Measurements from ENCODE around the gene DEFB131A.
"Not testable (repeated sequence)": the region's sequence is repeated elsewhere in the genome, so short reads cannot be mapped to it uniquely, and the experiment has no call there.

Gene DEFB131A, protein sequence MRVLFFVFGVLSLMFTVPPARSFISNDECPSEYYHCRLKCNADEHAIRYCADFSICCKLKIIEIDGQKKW

DNA sequence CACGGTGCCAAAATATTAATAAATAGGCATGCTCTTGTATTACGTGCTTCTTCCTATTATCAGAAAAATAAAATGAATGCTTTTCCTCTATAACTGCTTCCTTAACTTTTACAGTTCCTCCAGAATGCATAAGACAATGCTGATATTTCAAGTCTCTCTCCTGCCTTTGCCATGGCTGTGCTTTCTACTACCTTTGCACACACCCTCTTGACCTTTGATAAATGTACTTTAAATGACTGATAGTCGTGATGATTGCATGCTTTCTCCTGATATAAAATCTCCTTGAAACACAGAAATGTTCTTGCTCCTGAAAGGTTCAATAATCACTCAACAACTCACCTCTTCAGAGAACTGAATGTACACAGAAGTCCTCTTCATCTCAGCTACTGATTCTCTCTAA is at the start of gene DEFB131A:
Gene DEFB131A, plus strand, starts transcription at position 301 of the 400 bp plus-strand sequence. CDS start 120 bp downstream, outside the sequence.
- DNase-seq (ENCODE audit: low read depth), result not testable (repeated sequence)

DNA sequence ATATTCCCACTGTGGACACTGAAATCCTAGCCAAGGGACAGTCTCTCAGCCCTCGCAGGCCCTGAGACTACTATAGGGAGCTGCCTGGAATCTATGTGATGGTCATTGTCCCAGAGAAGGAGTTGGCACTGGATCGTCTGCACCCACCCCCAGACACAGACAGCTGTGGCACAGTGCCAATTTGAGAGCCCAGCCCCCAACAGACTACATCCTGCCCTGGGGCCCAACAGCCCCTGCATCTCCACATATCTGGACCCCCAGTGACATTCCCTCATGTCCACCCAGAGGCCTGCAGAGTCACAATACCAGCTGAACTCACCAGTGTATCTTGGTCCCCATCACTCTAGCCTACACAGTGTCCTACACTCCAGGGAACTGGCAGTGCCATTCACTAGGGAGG is 38.4 kb upstream of the DEFB131A start:
- DNase-seq (ENCODE audit: low read depth), result not testable (repeated sequence)

DNA sequence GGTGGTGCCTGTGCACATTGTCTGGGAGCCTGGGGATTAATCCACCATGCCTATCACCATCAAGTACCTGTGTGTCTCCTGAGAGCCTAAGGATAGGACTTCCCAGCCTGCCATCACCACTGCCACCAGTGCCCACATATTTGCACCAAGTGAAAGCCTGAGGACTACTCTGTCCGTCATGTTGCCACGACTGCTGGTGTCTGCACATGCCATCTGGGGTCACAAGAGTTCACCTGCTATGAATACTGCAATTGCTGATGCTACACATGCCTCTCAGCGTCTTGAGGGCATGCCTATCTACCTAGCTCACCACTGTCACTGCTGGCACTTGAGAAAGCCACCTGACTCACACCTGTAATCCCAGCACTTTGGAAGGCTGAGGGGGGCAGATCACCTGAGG is 37.7 kb upstream of the DEFB131A start:
- DNase-seq (ENCODE audit: low read depth), result not testable (repeated sequence)

DNA sequence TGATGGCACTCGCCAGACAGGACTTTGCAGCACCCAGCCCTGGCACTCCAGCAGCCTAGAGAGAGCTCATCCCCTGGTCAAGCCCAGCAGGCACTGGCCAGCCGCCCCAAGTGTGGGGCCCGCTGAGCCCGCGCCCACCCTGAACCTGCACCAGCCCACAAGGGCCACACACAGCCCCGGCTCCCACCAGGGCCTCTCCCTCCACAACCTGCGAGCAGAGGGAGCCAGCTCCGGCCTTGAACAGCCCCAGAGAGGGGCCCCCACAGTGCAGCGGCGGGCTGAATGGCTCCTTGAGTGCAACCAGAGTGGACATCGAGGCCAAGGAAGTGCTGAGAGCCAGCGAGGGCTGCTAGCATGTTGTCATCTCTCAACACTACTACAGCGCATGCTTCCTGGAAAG is 34.4 kb upstream of the DEFB131A start:
- DNase-seq (ENCODE audit: low read depth), result no peak

DNA sequence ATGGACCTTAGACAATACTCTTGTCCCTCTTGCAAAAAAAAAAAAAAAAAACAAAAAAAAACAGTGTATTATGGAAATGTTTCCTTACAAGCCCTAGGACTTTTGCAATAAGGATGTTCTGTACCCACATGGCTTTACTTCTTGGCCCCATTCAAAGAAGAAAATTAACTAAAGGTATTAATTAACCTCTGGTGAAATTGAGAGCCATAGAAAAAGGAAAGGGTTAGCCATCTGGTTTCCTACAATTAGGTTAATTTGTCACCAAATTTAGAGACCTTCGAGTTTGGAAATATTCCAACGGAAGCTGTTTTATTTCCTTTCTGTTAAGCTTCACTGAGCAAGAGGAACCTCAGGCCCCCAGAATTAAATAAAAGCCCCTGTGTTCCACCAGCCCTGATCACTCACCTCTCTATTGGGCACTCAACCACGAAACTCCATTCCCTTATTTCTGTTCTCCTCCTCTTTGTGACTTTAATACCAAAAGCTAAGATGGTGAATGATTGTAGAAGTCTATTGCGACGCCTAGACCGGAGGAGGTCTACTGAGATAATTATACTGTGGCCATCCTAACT is 22.2 kb upstream of the DEFB131A start:
- not testable (repeated sequence) for DNase-seq (ENCODE audit: low read depth)

DNA sequence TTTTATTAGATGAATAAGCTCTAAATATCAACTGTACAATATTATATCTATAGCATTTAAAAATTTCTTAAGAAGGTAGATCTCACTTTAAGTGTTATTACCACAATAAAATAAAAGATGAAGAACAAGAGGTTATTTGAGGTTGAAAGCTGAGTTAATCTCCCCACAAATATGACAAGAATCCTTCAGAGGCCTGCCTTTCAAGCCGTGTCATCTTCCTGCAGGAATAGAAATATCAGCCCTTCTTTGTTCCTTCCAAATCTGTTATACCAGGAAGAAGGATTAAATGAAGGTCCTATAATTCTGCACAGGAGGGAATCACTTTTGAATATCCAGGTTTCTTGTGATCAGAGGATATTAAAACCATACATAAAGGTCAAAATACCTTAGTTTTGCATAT is 18.3 kb upstream of the DEFB131A start:
- not testable (repeated sequence) for DNase-seq (ENCODE audit: low read depth)

DNA sequence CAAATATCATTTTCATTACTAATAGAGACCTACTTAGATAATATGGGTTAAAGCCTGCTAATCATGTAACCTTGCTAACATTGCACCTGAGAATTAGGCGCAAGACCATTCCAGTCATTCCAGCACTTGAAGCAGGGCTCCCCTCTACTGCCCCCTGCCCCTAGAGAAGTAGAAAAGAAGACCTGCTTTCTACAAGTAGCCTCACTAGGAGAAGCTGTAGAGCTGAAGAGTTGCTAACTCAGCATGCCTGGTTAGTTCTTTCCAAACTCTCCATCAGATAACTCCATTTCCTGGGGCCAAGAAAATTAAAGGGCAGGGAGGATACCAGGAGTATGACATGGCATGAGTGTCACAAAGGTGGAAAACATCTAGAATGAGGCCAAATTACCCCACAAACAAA is 14.2 kb upstream of the DEFB131A start:
- not testable (repeated sequence) for DNase-seq (ENCODE audit: low read depth)

DNA sequence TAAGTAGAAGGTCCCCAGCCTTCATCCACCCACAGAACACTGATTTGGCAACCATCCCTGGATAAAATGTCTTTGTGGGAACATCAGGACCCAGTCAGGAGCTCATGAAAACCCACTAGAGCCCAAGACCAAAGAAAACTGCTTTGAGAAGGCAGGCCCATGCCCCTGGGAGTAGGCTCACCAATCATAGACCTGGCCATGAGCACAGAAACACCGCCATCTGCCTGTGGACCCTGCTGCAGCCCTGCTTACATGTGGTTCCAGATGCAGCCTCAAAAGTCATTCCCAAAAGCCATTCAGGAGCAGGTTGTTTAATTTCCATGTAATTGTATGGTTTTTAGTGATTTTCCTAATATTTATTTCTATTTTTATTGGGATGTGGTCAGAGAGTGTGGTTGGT is 10.9 kb upstream of the DEFB131A start:
- not testable (repeated sequence) for DNase-seq (ENCODE audit: low read depth)

DNA sequence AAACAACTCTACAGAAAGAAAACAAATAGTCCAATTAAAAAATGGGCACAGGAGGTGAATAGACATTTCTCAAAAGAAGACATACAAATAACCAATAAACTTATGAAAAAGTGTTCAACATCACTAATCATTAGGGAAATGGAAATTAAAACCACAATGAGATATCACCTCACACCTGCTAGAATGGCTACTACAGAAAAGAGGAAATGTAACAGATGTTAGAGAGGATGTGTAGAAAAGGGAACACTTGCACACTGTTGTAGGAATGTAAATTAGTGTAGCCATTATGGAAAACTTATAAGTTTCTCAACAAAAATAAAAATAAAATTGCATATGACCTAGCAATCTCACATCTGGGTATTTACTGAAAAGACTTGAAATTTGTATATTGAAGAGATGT is 7.5 kb upstream of the DEFB131A start:
- not testable (repeated sequence) for DNase-seq (ENCODE audit: low read depth)

DNA sequence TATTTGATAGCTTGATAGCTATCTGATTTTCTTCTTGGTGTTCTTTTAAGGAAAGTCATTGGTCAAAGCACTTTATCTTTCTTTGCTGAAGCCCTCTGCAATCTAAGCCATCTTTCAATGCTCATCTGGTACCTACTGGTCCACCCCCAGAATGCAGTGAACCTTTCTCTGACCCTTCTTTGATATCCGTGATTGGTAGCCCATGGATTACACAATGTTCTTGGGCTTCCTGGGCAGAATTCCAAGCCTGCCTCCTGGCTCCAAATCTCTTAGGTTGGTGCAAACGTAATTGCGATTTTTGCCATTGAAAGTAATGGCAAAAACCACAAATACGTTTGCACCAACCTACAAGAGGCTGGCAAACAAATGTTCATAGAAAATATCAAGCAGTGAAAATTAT is 1.9 kb upstream of the DEFB131A start:
- DNase-seq (ENCODE audit: low read depth), result not testable (repeated sequence)

DNA sequence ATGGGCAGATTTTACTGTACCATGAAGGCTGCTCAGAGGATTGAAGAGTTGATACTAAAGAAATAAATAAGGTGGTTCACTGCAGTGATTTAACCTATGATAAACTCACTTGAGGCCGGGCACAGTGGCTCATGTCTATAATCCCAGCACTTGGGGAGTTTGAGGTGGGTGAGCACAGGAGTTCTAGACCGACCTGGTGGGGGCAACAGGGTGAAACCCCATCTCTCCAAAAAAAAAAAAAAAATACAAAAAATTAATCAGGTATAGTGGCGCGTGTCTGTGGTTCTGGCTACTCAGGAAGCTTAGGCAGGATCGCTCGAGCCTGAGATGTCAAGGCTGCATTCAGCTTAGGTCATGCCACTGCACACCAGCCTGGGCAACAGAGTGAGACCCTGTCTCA is 467 bp downstream of the DEFB131A start:
- DNase-seq (ENCODE audit: low read depth), result not testable (repeated sequence)

DNA sequence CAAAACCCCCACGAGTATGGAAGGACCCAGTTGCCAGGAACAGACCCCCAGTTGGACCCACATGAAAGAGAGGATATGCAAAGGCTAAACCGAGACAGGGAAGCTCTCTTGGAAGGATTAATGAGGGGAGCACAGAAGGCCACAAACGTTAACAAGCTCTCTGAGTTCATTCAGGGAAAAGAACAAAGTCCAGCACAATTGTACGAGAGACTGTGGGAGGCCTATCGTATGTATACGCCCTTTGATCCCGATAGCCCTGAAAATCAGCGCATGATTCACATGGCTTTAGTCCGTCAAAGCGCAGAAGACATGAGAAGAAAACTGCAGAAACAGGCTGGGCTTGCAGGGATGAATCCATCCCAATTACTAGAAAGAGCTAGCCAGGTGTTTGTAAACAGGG is 8.0 kb downstream of the DEFB131A start:
- DNase-seq (ENCODE audit: low read depth), result not testable (repeated sequence)

DNA sequence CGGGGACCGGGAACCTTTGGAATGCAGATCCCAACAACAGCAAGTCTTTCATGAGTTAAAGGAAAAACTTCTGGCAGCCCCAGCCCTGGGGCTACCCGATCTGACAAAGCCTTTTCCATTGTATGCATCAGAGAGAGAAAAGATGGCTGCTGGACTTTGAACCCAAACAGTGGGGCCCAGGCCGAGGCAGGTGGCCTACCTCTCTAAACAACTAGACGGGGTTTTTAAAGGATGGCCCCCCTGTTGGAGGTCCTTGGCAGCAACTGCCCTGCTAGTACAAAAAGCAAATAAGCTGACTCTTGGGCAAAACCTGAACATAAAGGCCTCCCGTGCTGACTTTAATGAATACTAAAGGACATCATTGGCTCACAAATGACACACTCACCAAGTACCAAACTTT is 10.1 kb downstream of the DEFB131A start:
- DNase-seq (ENCODE audit: low read depth), result not testable (repeated sequence)

DNA sequence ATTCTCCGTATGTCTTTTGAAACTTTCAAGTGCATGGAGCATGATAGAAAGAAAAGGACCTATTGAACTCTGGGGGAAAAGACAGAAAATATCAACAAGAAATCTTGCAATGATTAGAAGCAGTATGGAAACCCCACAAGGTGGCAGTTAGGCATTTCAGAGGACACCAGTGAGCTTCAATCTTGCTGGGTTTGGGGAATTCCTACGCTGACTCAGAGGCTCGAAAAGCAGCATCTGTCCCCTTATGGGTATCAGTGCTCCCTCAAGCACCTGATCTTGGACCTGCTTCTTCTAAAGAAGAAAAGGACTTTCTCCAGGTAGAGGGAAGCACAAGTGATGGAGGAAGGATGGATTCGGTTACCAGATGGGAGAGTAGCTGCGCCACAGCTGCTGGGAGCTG is 10.8 kb downstream of the DEFB131A start:
- not testable (repeated sequence) for DNase-seq (ENCODE audit: low read depth)

DNA sequence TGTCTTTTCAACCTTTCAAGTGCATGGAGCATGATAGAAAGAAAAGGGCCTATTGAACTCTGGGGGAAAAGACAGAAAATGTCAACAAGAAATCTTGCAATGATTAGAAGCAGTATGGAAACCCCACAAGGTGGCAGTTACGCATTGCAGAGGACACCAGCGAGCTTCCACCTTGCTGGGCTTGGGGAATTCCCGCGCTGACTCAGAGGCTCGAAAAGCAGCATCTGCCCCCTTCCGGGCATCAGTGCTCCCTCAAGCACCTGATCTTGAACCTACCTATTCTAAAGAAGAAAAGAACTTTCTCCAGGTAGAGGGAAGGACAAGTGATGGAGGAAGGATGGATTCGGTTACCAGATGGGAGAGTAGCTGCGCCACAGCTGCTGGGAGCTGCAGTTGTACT is 35.3 kb downstream of the DEFB131A start:
- not testable (repeated sequence) for DNase-seq (ENCODE audit: low read depth)

DNA sequence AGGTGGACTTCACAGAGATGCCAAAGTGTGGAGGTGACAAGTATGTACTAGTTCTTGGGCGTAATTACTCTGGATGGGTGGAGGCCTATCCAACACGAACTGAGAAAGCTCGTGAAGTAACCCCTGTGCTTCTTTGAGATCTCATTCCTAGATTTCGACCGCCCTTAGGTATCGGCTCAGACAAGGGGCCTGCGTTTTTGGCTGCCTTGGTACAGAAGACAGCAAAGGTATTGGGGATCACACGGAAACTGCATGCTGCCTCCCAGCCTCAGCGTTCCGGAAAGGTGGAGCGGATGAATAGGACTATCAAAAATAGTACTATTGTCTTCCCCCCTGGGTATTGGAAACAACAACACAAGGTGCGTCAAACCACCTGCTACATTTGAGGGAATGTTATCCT is 35.9 kb downstream of the DEFB131A start:
- DNase-seq (ENCODE audit: low read depth), result not testable (repeated sequence)

DNA sequence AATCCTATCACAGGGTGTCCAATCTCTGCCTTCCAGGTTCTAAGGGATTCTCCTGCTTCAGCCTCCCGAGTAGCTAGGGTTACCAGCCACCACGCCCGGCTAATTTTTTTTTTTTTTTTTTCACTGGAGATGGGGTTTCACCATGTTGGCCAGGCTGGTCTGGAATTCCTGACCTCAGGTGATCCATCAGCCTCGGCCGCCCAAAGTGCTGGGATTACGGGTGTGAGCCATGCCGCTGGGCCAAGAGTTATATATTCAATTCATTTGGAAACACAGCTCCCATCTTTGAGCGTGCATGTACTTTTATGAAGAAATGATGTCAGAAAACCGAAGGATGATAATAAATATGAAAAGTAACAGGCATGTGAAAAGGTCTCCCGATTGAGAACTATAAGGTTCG is 38.7 kb downstream of the DEFB131A start:
- not testable (repeated sequence) for DNase-seq (ENCODE audit: low read depth)

DNA sequence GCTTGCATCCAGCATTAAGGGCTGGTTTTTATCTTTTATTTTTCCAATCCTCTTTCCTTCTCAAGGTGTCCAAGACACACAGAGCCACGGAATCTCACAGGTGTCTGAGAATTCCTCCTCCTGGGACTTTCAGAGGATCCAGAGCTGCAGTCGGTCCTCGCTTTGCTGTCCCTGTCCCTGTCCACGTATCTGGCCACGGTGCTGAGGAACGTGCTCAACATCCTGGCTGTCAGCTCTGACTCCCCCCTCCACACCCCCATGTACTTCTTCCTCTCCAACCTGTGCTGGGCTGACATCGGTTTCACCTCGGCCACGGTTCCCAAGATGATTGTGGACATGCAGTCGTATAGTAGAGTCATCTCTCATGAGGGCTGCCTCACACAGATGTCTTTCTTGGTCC is 39.5 kb downstream of the DEFB131A start:
- DNase-seq (ENCODE audit: low read depth), result not testable (repeated sequence)

DNA sequence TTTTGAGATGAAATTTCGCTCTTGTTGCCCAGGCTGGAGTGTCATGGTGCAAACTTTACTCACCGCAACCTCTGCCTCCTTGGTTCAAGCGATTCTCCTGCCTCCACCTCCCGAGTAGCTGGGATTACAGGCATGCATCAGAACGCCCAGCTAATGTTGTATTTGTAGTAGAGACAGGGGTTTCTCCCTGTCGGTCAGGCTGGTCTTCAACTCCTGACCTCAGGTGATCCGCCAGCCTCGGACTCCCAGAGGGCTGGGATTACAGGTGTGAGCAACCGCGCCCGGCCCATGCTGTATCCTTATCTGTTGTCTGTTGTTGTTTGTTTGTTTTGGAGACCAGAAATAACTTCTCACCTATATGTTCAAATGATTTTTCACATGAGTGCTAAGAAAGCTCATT is 42.7 kb downstream of the DEFB131A start:
- DNase-seq (ENCODE audit: low read depth), result not testable (repeated sequence)

DNA sequence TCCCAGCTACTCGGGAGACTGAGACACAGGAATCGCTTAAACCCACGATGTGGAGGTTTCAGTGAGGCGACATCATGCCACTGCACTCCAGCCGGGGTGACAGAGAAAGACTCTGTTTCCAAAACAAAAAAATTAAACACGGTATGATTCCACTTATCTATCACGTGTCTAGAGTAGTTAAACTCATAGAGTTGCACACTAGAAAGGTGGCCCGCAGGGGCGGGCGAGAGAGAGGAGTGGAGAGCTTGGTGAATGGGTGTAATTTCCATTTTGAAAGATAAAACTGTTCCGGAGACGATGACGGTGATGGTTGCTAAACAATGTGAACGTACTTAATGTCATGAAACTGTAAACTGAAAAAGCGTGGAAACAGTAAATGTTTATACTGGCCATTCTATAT is 44.6 kb downstream of the DEFB131A start:
- DNase-seq (ENCODE audit: low read depth), result not testable (repeated sequence)

DNA sequence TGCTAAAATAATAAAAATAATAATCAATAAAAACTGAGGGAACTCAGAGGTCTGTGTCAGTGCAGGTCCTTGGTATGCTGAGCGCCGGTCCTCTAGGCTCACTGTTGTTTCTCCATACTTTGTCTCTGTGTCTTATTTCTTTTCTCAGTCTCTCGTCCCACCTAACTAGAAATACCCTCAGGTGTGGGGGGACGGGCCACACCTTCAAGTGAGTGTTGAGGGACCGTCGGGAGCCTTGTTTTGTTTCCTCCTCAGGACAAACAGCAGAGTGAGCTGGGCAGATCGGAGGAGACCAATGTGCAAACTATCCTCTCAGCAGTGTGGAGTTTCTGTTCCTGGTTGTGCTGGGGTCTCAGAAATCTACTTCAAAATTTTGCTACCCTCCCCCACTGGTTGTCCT is 46.3 kb downstream of the DEFB131A start:
- not testable (repeated sequence) for DNase-seq (ENCODE audit: low read depth)

DNA sequence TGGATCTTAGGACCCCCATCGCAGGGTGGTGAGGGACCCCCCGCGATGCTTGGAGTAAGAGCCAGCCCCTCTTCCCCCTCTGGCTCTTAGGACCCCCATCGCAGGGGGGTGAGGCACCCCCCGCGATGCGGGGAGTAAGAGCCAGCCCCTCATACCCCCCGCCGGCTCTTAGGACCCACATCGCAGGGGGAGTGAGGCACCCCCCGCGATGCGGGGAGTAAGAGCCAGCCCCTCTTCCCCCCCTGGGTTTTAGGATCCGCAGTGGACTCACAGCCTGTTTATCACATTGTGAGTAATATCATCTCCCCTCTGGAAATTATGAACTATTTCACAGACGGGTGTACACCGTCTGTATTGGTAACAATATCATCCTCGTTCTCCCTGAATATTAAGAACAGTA is 46.8 kb downstream of the DEFB131A start:
- not testable (repeated sequence) for DNase-seq (ENCODE audit: low read depth)

DNA sequence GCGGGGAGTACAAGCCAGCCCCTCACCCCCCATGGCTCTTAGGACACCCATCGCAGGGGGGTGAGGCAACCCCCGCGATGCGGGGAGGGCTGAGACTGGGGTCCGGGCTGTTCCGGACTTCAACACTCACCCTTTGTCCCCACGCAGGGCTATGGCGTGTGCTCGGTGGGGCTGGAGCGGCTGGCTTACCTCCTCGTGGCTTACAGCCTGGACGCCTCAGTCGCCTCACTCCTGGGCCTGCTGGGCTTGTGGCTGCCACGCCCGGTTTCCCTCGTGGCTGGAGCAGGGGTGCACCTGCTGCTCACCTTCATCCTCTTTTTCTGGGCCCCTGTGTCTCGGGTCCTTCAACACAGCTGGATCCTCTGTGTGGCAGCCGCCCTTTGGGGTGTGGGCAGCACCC is 49.4 kb downstream of the DEFB131A start:
- not testable (repeated sequence) for DNase-seq (ENCODE audit: low read depth)
